Measurements from ENCODE around the gene FGFR4.

The FGFR4 gene

DNA sequence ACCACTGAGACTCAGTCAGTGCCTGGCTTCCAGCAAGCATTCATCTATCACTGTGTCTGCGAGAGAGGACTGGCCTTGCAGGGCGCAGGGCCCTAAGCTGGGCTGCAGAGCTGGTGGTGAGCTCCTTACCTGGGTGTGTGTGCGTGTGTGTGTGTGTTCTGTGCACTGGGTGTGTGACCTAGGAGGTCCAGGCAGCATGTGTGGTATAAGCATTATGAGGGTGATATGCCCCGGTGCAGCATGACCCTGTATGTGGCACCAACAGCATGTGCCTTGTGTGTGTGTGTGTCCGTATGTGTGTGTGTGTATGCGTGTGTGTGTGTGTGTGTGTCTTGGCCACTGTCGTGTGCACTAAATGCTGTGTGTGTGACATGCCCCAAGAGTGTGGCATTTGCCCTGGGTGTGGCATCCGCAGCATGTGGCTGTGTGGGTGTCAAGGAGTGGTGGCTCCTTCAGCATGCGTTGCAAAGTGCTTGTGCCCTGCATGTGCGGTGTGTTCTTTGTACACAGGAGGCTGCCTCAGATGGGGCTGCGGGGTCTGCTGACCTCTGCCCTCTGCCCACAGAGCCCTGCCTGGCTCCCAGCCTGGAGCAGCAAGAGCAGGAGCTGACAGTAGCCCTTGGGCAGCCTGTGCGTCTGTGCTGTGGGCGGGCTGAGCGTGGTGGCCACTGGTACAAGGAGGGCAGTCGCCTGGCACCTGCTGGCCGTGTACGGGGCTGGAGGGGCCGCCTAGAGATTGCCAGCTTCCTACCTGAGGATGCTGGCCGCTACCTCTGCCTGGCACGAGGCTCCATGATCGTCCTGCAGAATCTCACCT, 3.3 kb downstream of the FGFR4 start:
- H3K4me2 ChIP-seq (ENCODE audit: low read length) = no peak overlapping the region
- H3K9me3 ChIP-seq (ENCODE audit: insufficient read depth, low read length) = no peaks in the 10 kb centered on the region
- H4K20me1 ChIP-seq (ENCODE audit: insufficient read depth, low read length) = no peaks in the 10 kb centered on the region
- no peak overlapping the region for H3K4me3 ChIP-seq (ENCODE audit: low read length)
- no peak for TF ChIP-seq EZH2phosphoT487 (IDR thresholded peaks at IDR 0.05; ENCODE audit: low read depth)
- H2AFZ ChIP-seq (ENCODE audit: low read depth, low read length) = no peak overlapping the region
- H3K4me1 ChIP-seq (ENCODE audit: low read length) = 0 out of 2 replicates have a peak, but pooled peaks cover 5% of the 10 kb centered on the region
- no peak overlapping the region for H3K9ac ChIP-seq (ENCODE audit: low read length)
- H3K36me3 ChIP-seq (replicated peaks; ENCODE audit: low read depth, low read length) = no peaks in the 10 kb centered on the region
- H3K27me3 ChIP-seq (ENCODE audit: low read depth, low read length) = peaks cover 18% of the 10 kb centered on the region
- H3K27ac ChIP-seq (ENCODE audit: low read length) = no peak overlapping the region
- H3K79me2 ChIP-seq (ENCODE audit: low read length) = no peaks in the 10 kb centered on the region

DNA sequence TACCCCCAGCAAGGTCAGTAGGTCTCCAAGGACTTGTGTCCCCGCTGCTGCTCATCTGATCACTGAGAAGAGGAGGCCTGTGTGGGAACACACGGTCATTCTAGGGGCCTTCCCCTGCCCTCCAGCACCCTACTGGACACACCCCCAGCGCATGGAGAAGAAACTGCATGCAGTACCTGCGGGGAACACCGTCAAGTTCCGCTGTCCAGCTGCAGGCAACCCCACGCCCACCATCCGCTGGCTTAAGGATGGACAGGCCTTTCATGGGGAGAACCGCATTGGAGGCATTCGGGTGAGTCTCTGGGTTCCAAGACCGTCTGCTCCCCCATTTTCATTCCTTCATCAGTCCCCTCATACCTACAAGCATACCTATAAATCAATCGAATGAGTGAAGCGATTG, 4.1 kb downstream of the FGFR4 start:
- Histone ChIP-seq H3K4me1 (ENCODE audit: low read length) (0 out of 2 replicates have a peak, but pooled peaks cover 5% of the 10 kb centered on the region), H3K79me2 (ENCODE audit: low read length) (no peaks in the 10 kb centered on the region), H4K20me1 (ENCODE audit: insufficient read depth, low read length) (no peaks in the 10 kb centered on the region), H2AFZ (ENCODE audit: low read depth, low read length) (no peak overlapping the region), H3K9me3 (ENCODE audit: insufficient read depth, low read length) (no peaks in the 10 kb centered on the region), H3K27me3 (ENCODE audit: low read depth, low read length) (peaks cover 18% of the 10 kb centered on the region), H3K9ac (ENCODE audit: low read length) (no peak overlapping the region), H3K4me2 (ENCODE audit: low read length) (no peak overlapping the region), H3K36me3 (replicated peaks; ENCODE audit: low read depth, low read length) (no peaks in the 10 kb centered on the region), H3K27ac (ENCODE audit: low read length) (no peak overlapping the region), H3K4me3 (ENCODE audit: low read length) (no peak overlapping the region)
- TF ChIP-seq, protein P1, sequence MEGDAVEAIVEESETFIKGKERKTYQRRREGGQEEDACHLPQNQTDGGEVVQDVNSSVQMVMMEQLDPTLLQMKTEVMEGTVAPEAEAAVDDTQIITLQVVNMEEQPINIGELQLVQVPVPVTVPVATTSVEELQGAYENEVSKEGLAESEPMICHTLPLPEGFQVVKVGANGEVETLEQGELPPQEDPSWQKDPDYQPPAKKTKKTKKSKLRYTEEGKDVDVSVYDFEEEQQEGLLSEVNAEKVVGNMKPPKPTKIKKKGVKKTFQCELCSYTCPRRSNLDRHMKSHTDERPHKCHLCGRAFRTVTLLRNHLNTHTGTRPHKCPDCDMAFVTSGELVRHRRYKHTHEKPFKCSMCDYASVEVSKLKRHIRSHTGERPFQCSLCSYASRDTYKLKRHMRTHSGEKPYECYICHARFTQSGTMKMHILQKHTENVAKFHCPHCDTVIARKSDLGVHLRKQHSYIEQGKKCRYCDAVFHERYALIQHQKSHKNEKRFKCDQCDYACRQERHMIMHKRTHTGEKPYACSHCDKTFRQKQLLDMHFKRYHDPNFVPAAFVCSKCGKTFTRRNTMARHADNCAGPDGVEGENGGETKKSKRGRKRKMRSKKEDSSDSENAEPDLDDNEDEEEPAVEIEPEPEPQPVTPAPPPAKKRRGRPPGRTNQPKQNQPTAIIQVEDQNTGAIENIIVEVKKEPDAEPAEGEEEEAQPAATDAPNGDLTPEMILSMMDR (IDR thresholded peaks at IDR 0.05; ENCODE audit: low read depth, low read length) = no peak
- no peak for TF ChIP-seq EZH2phosphoT487 (IDR thresholded peaks at IDR 0.05; ENCODE audit: low read depth)

DNA sequence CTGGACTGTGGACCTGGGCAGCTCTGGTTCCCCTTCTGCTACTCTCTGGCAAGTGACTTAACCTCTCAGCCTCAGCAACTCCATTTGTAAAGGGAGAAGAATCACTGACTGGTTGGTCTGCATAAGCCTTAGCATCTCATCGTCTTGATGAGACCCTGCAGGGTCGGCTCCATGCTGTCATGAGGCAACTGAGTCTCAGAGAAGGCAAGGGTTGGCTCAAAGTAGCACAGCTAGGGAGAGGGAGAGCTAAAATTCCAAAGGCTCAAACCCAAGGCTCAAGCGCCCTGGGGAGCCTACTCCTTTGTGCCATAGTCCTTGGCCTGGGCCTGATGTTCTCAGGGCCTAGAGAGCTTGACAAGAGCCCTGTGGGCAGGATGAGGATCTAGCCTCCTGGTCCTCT, 4.5 kb downstream of the FGFR4 start:
- H3K9me3 ChIP-seq (ENCODE audit: insufficient read depth, low read length) = no peaks in the 10 kb centered on the region
- H3K4me1 ChIP-seq (ENCODE audit: low read length) = 0 out of 2 replicates have a peak, but pooled peaks cover 5% of the 10 kb centered on the region
- no peaks in the 10 kb centered on the region for H3K36me3 ChIP-seq (replicated peaks; ENCODE audit: low read depth, low read length)
- H3K79me2 ChIP-seq (ENCODE audit: low read length) = no peaks in the 10 kb centered on the region
- H3K9ac ChIP-seq (ENCODE audit: low read length) = no peak overlapping the region
- no peak overlapping the region for H3K4me3 ChIP-seq (ENCODE audit: low read length)
- H3K4me2 ChIP-seq (ENCODE audit: low read length) = no peak overlapping the region
- H3K27ac ChIP-seq (ENCODE audit: low read length) = no peak overlapping the region
- no peak overlapping the region for H2AFZ ChIP-seq (ENCODE audit: low read depth, low read length)
- TF ChIP-seq, protein P1 (IDR thresholded peaks at IDR 0.05; ENCODE audit: low read depth, low read length) = no peak
- TF ChIP-seq EZH2phosphoT487 (IDR thresholded peaks at IDR 0.05; ENCODE audit: low read depth) = no peak
- no peaks in the 10 kb centered on the region for H4K20me1 ChIP-seq (ENCODE audit: insufficient read depth, low read length)
- H3K27me3 ChIP-seq (ENCODE audit: low read depth, low read length) = peaks cover 18% of the 10 kb centered on the region

DNA sequence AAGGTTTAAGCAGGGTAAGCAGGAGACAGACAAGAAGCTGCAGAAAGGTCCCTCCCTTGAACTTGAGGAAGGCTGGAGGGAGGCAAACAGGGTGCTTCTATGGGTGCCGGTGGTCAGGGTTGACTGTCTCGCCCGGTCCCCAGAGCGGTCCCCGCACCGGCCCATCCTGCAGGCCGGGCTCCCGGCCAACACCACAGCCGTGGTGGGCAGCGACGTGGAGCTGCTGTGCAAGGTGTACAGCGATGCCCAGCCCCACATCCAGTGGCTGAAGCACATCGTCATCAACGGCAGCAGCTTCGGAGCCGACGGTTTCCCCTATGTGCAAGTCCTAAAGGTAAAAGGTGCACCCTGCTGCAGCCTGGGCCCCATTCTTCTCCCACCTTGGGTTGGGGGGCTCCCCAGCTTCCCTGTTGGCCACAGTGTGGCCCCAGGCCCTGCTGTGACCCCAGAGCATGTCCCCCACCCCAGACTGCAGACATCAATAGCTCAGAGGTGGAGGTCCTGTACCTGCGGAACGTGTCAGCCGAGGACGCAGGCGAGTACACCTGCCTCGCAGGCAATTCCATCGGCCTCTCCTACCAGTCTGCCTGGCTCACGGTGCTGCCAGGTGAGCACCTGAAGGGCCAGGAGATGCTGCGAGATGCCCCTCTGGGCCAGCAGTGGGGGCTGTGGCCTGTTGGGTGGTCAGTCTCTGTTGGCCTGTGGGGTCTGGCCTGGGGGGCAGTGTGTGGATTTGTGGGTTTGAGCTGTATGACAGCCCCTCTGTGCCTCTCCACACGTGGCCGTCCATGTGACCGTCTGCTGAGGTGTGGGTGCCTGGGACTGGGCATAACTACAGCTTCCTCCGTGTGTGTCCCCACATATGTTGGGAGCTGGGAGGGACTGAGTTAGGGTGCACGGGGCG, 5.7 kb downstream of the FGFR4 start:
- Histone ChIP-seq H3K36me3 (replicated peaks; ENCODE audit: low read depth, low read length) (no peaks in the 10 kb centered on the region), H2AFZ (ENCODE audit: low read depth, low read length) (no peak overlapping the region), H3K9ac (ENCODE audit: low read length) (no peak overlapping the region), H3K4me2 (ENCODE audit: low read length) (no peak overlapping the region), H3K79me2 (ENCODE audit: low read length) (no peaks in the 10 kb centered on the region), H3K4me3 (ENCODE audit: low read length) (no peak overlapping the region), H3K9me3 (ENCODE audit: insufficient read depth, low read length) (no peaks in the 10 kb centered on the region), H3K27me3 (ENCODE audit: low read depth, low read length) (peaks cover 16% of the 10 kb centered on the region), H3K27ac (ENCODE audit: low read length) (no peak overlapping the region), H4K20me1 (ENCODE audit: insufficient read depth, low read length) (no peaks in the 10 kb centered on the region), H3K4me1 (ENCODE audit: low read length) (0 out of 2 replicates have a peak, but pooled peaks cover 2% of the 10 kb centered on the region)
- no peak for TF ChIP-seq EZH2phosphoT487 (IDR thresholded peaks at IDR 0.05; ENCODE audit: low read depth)
- TF ChIP-seq, protein P1 (IDR thresholded peaks at IDR 0.05; ENCODE audit: low read depth, low read length) = no peak
